Mucosa of descending colon (tissue), 3 donors: ENCODE data around the gene CNFN. TPM values are rescaled to one million over a fixed set of nuclear protein-coding genes. Genes with fewer than 3 reads are reported as not detected.

Source experiments
- ATAC-seq: fragments of 200-7000 bp; cut with Tn5 transposase; one replicate; pipeline ENCODE4 v1.9.1; 2020; ENCODE audit warnings: mild to moderate bottlenecking, moderate library complexity
- DNase-seq, 3 donors: peaks; one replicate each; pipeline ENCODE4 v3.0.0-alpha.2; 2020
- H3K36me3 ChIP-seq: fragments of 200-600 bp; one replicate; pipeline ENCODE4 v1.8.0; 2021; ENCODE audit warnings: low read depth, mild to moderate bottlenecking
- H3K4me1 ChIP-seq: fragments of 200-600 bp; one replicate; pipeline ENCODE4 v1.8.0; 2021; ENCODE audit warnings: low read depth, mild to moderate bottlenecking
- H3K4me3 ChIP-seq: fragments of 200-600 bp; one replicate; pipeline ENCODE4 v1.8.0; 2021; ENCODE audit warnings: mild to moderate bottlenecking
- H3K9me3 ChIP-seq: fragments of 200-600 bp; one replicate; pipeline ENCODE4 v1.8.0; 2021; ENCODE audit warnings: mild to moderate bottlenecking
- CTCF ChIP-seq: fragments of 200-600 bp; IDR thresholded peaks from one replicate; pipeline ENCODE4 v1.8.0; 2022; ENCODE audit warnings: antibody characterized with exemption, mild to moderate bottlenecking
- intact Hi-C, 2 donors: fragments of 100-400 bp; cut with DNase I in 1 of 2; cut with micrococcal nuclease in 1 of 2; formaldehyde crosslinking; loops; one replicate each; pipeline versions ENCODE4 v1.11.0 to v1.11.1; 2022; cut with DNase I, micrococcal nuclease
- total RNA-seq, 3 donors: library from RNA; stranded (reverse); fragmentation: NEBNext Ultra II Directional in 2 of 3; extraction: Animal tissue kit (Norgen Biotek cat#: 25700) in 2 of 3; gene quantifications; one replicate each; pipeline versions ENCODE4 v1.2.1 to v1.2.4, GENCODE V29; 2021 to 2023
- donor health status: DM: no; HTN: no; CAD: no; lungs with moderate emphysema.
- donor health status: DM: no; HTN: no; CAD: no.
- donor health status: DM: no; HTN: yes; CAD: no.

CNFN gene
- total RNA-seq, 3 donors from 2014 or later, result 1.7 to 4.0 (median 3.6) TPM

DNA sequence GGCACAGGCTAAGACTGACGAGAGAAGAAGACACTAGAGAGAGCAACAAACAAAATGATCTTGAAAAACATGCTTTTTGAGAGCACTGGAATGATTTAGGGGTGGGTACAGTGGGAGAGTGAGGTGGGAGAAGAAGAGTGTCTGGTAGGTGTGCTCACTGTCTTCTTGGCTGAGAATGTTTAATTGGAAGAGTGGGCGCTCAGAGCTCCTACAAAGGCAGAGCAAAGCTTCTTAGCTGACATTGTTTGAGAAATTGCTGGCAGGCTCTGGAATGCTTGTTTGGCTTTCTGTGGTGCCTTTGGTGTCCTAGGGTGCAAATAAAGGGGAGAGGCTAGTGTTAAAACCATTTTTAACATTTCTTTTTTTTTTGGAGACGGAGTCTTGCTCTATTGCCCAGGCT lies 38.6 kb upstream of the CNFN start:
- H3K4me3 ChIP-seq, result no peak overlapping the region
- ATAC-seq, result no peak
- DNase-seq, result no peak
- intact Hi-C loops, result no loop called here
- TF ChIP-seq CTCF, result no peak
- peaks cover 13% of the 10 kb centered on the region for H3K4me1 ChIP-seq
- no peaks in the 10 kb centered on the region for H3K9me3 ChIP-seq
- H3K36me3 ChIP-seq, result no peaks in the 10 kb centered on the region

DNA sequence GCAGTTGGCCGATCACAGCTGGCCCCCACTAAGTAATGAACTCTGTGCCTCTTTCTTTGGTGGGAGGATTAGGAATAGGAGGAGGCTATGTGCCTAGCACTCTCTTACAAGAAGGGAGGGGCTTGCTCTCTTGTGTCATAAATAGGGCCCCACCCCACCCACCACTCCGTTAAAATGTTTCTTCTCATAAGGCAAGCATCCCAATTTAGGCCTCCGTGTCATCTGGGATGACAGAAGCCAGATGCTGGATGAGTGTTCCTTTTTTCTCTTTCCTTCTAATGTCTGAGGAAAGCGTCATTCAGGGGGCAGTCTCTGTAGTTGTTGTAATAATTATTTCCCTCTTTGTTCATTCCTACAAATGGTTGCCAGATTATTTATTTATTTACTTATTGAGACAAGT lies 37.2 kb upstream of the CNFN start, which contains the start of gene LIPE:
TSS of gene LIPE (minus strand) at position 76 of the 400 bp plus-strand sequence. CDS start 239 bp downstream, outside the sequence.
- H3K4me1 ChIP-seq, result peaks cover 8% of the 10 kb centered on the region
- intact Hi-C loops, result no loop called here
- H3K4me3 ChIP-seq, result no peak within 1 kb of the TSS
- H3K9me3 ChIP-seq, result no peaks in the 10 kb centered on the region
- no peaks in the 10 kb centered on the region for H3K36me3 ChIP-seq
- DNase-seq (no peak), ATAC-seq (no peak)
- TF ChIP-seq CTCF, result no peak

DNA sequence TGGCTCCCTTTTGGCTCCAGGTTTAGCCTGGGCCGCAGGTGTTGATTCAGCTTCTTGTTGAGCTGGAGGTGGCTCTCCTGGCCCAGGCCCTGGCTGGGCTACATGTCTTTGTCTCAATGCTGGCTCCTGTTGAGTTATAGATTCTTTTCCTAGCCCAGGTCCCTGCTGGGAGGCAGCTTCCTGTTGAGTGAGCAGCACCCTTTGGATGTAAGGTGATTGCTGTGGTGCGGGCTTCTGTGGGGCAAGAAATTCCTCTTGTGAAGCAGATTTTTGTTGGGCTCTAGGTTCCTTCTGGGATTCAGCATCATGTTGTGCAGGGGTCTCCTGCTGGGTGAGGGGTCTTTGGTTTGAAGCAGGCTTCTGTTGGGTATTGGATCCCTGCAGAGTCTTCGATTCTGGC lies 36.5 kb upstream of the CNFN start:
- H3K36me3 ChIP-seq, result no peaks in the 10 kb centered on the region
- peaks cover 8% of the 10 kb centered on the region for H3K4me1 ChIP-seq
- no peak for ATAC-seq
- TF ChIP-seq CTCF, result no peak
- intact Hi-C loops, result no loop called here
- no peak overlapping the region for H3K4me3 ChIP-seq
- no peak for DNase-seq
- H3K9me3 ChIP-seq, result no peaks in the 10 kb centered on the region

DNA sequence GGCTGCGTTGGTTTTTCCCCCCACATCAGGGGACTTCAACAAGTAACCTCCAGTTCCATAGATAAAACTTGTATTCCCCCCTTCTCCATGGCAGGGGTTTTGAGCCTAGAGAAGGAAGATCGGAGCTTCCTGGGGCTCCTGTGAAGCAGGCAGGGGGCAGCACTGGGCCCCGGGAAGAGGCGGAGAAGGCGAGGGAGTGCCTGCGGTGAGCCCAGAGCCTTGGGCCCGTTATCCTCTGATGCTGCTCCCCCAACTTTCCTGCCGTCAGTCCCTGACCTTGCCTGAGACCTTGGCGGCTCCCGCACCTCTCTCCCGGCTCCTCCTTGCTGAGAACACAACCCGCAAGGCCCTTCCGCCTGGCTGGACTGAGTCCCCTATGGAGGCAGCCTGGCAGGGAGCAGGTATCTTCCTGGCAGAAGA lies 34.6 kb upstream of the CNFN start:
- Histone ChIP-seq H3K36me3 (no peaks in the 10 kb centered on the region), H3K4me3 (no peak overlapping the region), H3K4me1 (peaks cover 8% of the 10 kb centered on the region), H3K9me3 (no peaks in the 10 kb centered on the region)
- ATAC-seq (no peak), DNase-seq (no peak)
- intact Hi-C loops, result no loop called here
- no peak for TF ChIP-seq CTCF

DNA sequence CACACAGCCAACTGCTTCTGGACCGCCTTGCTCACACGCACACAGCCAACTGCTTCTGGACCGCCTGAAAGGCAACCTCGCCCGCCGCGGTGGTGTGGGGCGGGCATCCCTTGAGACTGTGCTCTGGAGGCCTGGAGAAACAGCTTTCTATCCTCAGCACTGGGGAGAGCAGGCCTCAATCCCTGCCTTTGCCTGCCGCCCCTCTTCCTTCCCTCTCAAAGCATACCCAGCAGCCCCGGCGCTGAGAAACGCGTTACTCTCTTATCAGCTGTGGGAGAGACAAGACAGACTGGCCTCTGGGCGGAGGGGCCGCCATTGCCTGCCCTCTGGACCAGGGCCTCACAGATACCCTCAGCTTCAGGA lies 34.2 kb upstream of the CNFN start:
- intact Hi-C loops, result no loop called here
- Histone ChIP-seq H3K4me1 (peaks cover 8% of the 10 kb centered on the region), H3K36me3 (no peaks in the 10 kb centered on the region), H3K9me3 (no peaks in the 10 kb centered on the region), H3K4me3 (no peak overlapping the region)
- no peak for TF ChIP-seq CTCF
- DNase-seq (no peak), ATAC-seq (no peak)
